ENCODE results near the gene TRIP12. TPM values are rescaled to one million over a fixed set of nuclear protein-coding genes. Genes with fewer than 3 reads are reported as not detected.

TRIP12 gene
- total RNA-seq, 1 experiment from 2014 or later: 252 TPM

GRCh38 chr2:229815858-229816257 lies 106.0 kb downstream of the TRIP12 start:
- Mint-ChIP-seq H3K27me3 (ENCODE audit: unreplicated experiment) (no peaks in the 10 kb centered on the region), H3K4me1 (ENCODE audit: low read depth, unreplicated experiment) (no peaks in the 10 kb centered on the region), H3K36me3 (ENCODE audit: insufficient read depth, unreplicated experiment) (peaks cover 15% of the 10 kb centered on the region), H3K4me3 (ENCODE audit: low read depth, unreplicated experiment) (no peak overlapping the region), H3K27ac (ENCODE audit: unreplicated experiment) (no peak overlapping the region), H3K9me3 (ENCODE audit: low read depth, unreplicated experiment) (no peaks in the 10 kb centered on the region)
- BruUV-seq (replicated peaks): no TSS peak
- no peak for DNase-seq
- intact Hi-C loops (cut with micrococcal nuclease; ENCODE audit: unreplicated experiment): no loop called here
- CTCF ChIA-PET: interaction anchor here (0.7 kb wide), 1 partner anchor 337 kb away, joined by 5 read pairs; no protein-coding TSS in a partner anchor
- TF ChIP-seq, protein P1, sequence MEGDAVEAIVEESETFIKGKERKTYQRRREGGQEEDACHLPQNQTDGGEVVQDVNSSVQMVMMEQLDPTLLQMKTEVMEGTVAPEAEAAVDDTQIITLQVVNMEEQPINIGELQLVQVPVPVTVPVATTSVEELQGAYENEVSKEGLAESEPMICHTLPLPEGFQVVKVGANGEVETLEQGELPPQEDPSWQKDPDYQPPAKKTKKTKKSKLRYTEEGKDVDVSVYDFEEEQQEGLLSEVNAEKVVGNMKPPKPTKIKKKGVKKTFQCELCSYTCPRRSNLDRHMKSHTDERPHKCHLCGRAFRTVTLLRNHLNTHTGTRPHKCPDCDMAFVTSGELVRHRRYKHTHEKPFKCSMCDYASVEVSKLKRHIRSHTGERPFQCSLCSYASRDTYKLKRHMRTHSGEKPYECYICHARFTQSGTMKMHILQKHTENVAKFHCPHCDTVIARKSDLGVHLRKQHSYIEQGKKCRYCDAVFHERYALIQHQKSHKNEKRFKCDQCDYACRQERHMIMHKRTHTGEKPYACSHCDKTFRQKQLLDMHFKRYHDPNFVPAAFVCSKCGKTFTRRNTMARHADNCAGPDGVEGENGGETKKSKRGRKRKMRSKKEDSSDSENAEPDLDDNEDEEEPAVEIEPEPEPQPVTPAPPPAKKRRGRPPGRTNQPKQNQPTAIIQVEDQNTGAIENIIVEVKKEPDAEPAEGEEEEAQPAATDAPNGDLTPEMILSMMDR (IDR thresholded peaks at IDR 0.05; ENCODE audit: unreplicated experiment): no peak

GRCh38 chr2:229815342-229815741 lies 106.5 kb downstream of the TRIP12 start:
- no peak for DNase-seq
- no TSS peak for BruUV-seq (replicated peaks)
- Mint-ChIP-seq H3K4me1 (ENCODE audit: low read depth, unreplicated experiment) (no peaks in the 10 kb centered on the region), H3K27ac (ENCODE audit: unreplicated experiment) (no peak overlapping the region), H3K9me3 (ENCODE audit: low read depth, unreplicated experiment) (no peaks in the 10 kb centered on the region), H3K27me3 (ENCODE audit: unreplicated experiment) (no peaks in the 10 kb centered on the region), H3K4me3 (ENCODE audit: low read depth, unreplicated experiment) (no peak overlapping the region), H3K36me3 (ENCODE audit: insufficient read depth, unreplicated experiment) (peaks cover 15% of the 10 kb centered on the region)
- TF ChIP-seq, protein P1 (IDR thresholded peaks at IDR 0.05; ENCODE audit: unreplicated experiment): no peak
- CTCF ChIA-PET: no interaction called here
- intact Hi-C loops (cut with micrococcal nuclease; ENCODE audit: unreplicated experiment): no loop called here

DNA sequence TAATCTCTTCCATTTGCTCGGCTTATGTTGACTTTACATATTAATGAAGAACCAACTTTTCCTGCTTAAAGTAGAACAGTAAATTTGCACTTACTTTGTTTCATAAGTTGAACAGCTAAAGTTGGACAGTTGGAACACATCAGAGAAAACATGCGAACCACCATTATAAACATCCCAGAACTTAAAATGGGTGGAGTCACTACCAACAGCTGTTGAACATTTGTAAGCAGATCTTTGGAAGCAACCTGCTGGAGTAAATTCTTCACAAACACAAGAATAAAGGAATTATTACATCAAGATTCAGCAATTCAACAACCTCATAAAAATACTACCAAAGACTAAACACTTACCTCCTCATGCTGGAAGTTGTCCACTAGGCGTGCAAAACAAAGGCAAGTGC lies 111.0 kb downstream of the TRIP12 start:
- H3K27ac Mint-ChIP-seq (ENCODE audit: unreplicated experiment): no peak overlapping the region
- peaks cover 45% of the 10 kb centered on the region for H3K36me3 Mint-ChIP-seq (ENCODE audit: insufficient read depth, unreplicated experiment)
- CTCF ChIA-PET: no interaction called here
- no peaks in the 10 kb centered on the region for H3K9me3 Mint-ChIP-seq (ENCODE audit: low read depth, unreplicated experiment)
- H3K4me3 Mint-ChIP-seq (ENCODE audit: low read depth, unreplicated experiment): no peak overlapping the region
- no peak for DNase-seq
- no TSS peak for BruUV-seq (replicated peaks)
- intact Hi-C loops (cut with micrococcal nuclease; ENCODE audit: unreplicated experiment): no loop called here
- TF ChIP-seq, protein P1 (IDR thresholded peaks at IDR 0.05; ENCODE audit: unreplicated experiment): no peak
- H3K4me1 Mint-ChIP-seq (ENCODE audit: low read depth, unreplicated experiment): no peaks in the 10 kb centered on the region
- no peaks in the 10 kb centered on the region for H3K27me3 Mint-ChIP-seq (ENCODE audit: unreplicated experiment)

DNA sequence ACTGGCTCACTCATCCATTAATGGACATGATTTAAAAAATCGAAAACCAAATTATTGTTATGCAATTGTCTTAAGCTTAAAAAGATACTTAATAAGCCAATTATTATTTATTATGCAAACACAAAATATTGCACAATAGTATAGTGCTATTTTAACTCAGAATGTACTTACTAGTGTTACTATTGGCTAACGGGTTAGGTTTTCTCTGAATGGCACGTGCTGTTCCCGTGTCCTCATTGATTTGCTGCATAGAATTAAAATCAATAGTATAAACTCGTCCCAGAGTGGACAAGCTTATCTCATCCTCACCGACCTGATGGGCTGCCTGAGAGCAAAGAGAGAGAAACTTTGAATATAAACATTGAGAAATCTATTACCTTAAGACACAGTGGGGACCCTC lies 116.2 kb downstream of the TRIP12 start:
- intact Hi-C loops (cut with micrococcal nuclease; ENCODE audit: unreplicated experiment): no loop called here
- H3K27ac Mint-ChIP-seq (ENCODE audit: unreplicated experiment): no peak overlapping the region

More for the DNA sequence above, 116.2 kb downstream of the TRIP12 start:
- H3K9me3 Mint-ChIP-seq (ENCODE audit: low read depth, unreplicated experiment): no peaks in the 10 kb centered on the region
- H3K27me3 Mint-ChIP-seq (ENCODE audit: unreplicated experiment): no peaks in the 10 kb centered on the region
- BruUV-seq (replicated peaks): no TSS peak
- peaks cover 50% of the 10 kb centered on the region for H3K36me3 Mint-ChIP-seq (ENCODE audit: insufficient read depth, unreplicated experiment)
- CTCF ChIA-PET: no interaction called here
- TF ChIP-seq, protein P1 (IDR thresholded peaks at IDR 0.05; ENCODE audit: unreplicated experiment): no peak
- H3K4me1 Mint-ChIP-seq (ENCODE audit: low read depth, unreplicated experiment): peaks cover 10% of the 10 kb centered on the region
- DNase-seq: no peak
- H3K4me3 Mint-ChIP-seq (ENCODE audit: low read depth, unreplicated experiment): no peak overlapping the region

Measured in Calu3 (cell line).